GM19239 (cell line): ENCODE data around the gene CD300LG.
"Not testable (repeated sequence)": the region's sequence is repeated elsewhere in the genome, so short reads cannot be mapped to it uniquely, and the experiment has no call there.

Experiments
- DNase-seq: peaks from one replicate; pipeline ENCODE4 v3.0.0; 2011; ENCODE audit warnings: low spot score; ENCODE audit not compliant: insufficient read length
- FAIRE-seq: peaks from 2 replicates; lab custom pipeline; 2011; peaks lifted over from hg19 to GRCh38; lab: Jason Lieb, UNC

Gene CD300LG

GRCh38 chr17:43823350-43824084, 23.5 kb upstream of the CD300LG start:
- DNase-seq (no peak), FAIRE-seq (no peak)

- FAIRE-seq (no peak), DNase-seq (no peak)
Observed at GRCh38 chr17:43825567-43825966, 21.4 kb upstream of the CD300LG start.

- DNase-seq (no peak), FAIRE-seq (no peak)
Observed at GRCh38 chr17:43826206-43826605, 20.8 kb upstream of the CD300LG start.

- no peak for FAIRE-seq
Observed at GRCh38 chr17:43827596-43827995, 19.4 kb upstream of the CD300LG start.

DNA sequence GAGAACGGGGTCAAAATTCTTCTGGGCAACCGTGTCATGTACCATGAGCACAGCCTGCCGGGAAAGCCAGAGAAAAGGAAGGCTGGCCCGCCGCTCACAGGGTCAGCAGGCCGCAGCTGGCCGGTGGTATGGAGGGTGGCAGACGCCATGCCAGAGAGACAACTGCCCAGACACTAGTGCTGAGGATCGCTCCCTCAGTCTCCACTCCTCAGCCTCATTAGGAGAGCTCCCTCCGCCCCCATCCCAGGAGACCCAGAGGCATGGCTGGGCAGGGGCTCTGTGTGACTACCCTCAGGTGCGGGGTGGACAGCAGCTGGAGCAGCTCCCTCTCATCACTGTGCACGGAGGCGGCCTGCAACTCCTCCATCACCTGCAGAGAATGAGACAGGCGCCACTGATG, 17.2 kb upstream of the CD300LG start:
- FAIRE-seq (no peak), DNase-seq (no peak)

More at GRCh38 chr17:43827596-43827995, 19.4 kb upstream of the CD300LG start:
- no peak for DNase-seq

- FAIRE-seq (no peak), DNase-seq (no peak)
Observed at GRCh38 chr17:43830510-43831140, 16.4 kb upstream of the CD300LG start.

DNA sequence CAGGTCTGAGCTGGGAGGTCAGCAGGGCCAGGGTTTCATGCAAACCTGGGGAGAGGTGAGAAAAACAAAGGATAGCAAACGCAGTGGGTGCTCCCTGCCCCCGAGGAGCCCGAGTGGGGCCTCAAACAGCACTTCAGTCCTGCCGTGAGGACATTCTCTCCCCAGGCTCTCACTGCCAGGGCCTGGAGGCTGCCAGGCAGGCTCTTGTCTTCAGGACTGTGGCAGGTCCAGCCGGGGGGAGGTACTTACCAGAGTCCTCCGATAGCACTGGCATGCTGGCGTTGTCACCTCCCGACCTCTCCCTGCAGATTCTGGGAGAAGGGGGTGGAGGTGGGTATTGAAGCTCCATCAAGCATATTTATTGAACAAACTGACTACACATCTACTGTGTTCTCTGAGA, 15.3 kb upstream of the CD300LG start:
- FAIRE-seq, result no peak
- no peak for DNase-seq

GRCh38 chr17:43832168-43832975, 14.6 kb upstream of the CD300LG start:
- DNase-seq (no peak), FAIRE-seq (no peak)

GRCh38 chr17:43832976-43833829, 13.8 kb upstream of the CD300LG start, which contains the start of gene MPP3:
Gene MPP3 (minus strand): TSS chr17:43833146. CDS start chr17:43831906, 1,240 bp downstream.
- FAIRE-seq (no peak), DNase-seq (no peak)

DNA sequence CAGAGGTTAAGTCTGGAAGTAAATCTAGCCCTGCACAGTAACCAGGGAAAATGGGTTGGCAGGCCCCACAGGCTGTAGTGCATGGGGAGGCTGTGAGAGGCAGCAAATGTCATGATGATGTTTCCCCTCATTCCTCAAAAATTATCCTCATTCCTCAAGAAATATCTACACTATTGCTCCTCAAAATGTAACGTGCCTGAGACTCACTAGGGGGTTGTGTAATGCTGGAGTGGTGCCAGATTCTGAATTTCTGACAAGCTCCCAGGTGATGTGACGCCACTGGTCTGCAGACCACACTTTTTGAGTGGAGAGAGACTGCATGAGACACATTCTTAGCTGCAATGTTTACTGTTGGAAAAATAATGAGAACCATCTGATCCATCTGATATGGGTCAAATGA, 12.9 kb upstream of the CD300LG start:
- DNase-seq (no peak), FAIRE-seq (no peak)

DNA sequence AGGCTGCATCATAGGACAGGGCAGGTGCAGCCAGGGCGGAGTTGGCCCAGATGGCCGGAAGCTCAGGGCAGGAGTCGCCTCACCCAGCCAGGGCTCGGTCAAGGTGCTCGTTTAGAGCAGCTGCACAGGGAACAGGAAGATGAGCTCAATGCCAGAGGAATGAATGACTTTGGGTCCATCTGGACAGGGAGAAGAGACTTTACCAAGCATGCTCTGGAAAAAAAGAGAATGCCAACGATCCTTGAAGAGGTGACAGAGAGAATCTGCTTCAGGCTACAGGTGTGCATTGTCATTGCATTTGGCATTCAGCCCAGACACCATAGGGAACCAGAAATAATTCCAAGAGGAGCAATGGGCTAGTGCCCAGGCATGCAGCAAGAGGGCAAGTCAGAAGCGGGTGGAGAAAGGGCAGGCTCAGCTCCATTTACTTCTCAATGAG, 7.3 kb upstream of the CD300LG start:
- DNase-seq, result no peak
- no peak for FAIRE-seq

- no peak for FAIRE-seq
- DNase-seq, result no peak
Observed at GRCh38 chr17:43840814-43841213, 6.2 kb upstream of the CD300LG start.

GRCh38 chr17:43841282-43841681, 5.7 kb upstream of the CD300LG start:
- FAIRE-seq (no peak), DNase-seq (no peak)

- FAIRE-seq, DNase-seq: not testable (repeated sequence)
Observed at GRCh38 chr17:43842091-43842974, 4.6 kb upstream of the CD300LG start.

DNA sequence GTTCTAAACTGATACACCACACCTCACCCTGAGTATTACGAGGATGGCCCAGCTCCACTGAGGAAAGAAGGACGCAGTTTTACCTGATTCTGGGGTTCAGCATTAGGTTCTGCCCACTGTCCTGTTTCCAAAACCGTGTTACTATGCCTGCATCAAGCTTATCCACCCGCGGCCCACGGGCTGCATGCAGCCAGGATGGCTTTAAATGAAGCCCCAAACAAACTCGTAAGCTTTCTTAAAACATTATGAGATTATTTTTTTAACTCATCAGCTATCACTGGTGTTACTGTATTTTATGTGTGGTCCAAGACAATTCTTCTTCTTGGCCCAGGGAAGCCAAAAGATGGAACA, 4.0 kb upstream of the CD300LG start:
- DNase-seq (no peak), FAIRE-seq (no peak)

GRCh38 chr17:43844241-43844640, 2.7 kb upstream of the CD300LG start:
- no peak for FAIRE-seq
- DNase-seq, result no peak

DNA sequence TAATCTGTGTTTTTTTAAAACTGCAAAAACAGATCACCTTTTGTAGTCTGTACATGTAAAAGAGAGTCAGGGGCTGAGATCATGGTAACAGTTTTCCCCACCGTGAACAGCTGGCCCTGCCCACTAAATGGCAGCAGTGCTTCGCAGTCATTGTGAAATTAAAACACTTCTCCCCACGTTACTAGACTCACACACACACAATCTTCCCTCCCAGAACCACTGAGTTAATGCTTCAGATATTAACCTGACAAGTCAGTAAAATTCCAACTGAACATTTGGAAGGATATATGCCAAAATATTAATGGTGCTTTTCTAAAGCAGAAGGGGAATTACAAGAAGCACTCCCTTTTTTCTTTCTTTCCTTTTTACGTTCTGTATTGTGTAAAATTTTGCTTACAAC, 1.2 kb upstream of the CD300LG start:
- no peak for DNase-seq
- FAIRE-seq, result no peak

- peak; percentile 90 for DNase-seq
- peak; percentile 73 for FAIRE-seq
Observed at GRCh38 chr17:43846221-43846712, 709 bp upstream of the CD300LG start.

- FAIRE-seq, result no peak
- no peak for DNase-seq
Observed at GRCh38 chr17:43848601-43849000, 1.6 kb downstream of the CD300LG start.
